Parathyroid adenoma (tissue), 2 donors: ENCODE results near the gene XYLT1.

Source experiments
- H2AFZ ChIP-seq: fragments of 300-600 bp; sonication (generic); one replicate; pipeline ENCODE4 v1.7.0; 2017; ENCODE audit warnings: antibody characterized with exemption, mild to moderate bottlenecking
- H3K27ac ChIP-seq: fragments of 300-600 bp; sonication (generic); one replicate; pipeline ENCODE4 v1.7.0; 2017
- H3K27me3 ChIP-seq: fragments of 300-600 bp; sonication (generic); one replicate; pipeline ENCODE4 v1.7.0; 2017; ENCODE audit warnings: low read length; ENCODE audit not compliant: control insufficient read depth, insufficient read depth
- H3K36me3 ChIP-seq: fragments of 300-600 bp; sonication (generic); one replicate; pipeline ENCODE4 v1.7.0; 2017; ENCODE audit warnings: low read length; ENCODE audit not compliant: control insufficient read depth, insufficient read depth
- H3K4me1 ChIP-seq: fragments of 300-600 bp; sonication (generic); one replicate; pipeline ENCODE4 v1.7.0; 2017; ENCODE audit warnings: control low read depth
- H3K4me2 ChIP-seq: fragments of 300-600 bp; sonication (generic); one replicate; pipeline ENCODE4 v1.7.0; 2017; ENCODE audit warnings: low read length
- H3K4me3 ChIP-seq: fragments of 300-600 bp; sonication (generic); one replicate; pipeline ENCODE4 v1.7.0; 2017; ENCODE audit warnings: low read depth, low read length
- H3K79me2 ChIP-seq: fragments of 300-600 bp; sonication (generic); one replicate; pipeline ENCODE4 v1.7.0; 2017; ENCODE audit warnings: control low read depth
- H3K9ac ChIP-seq: fragments of 300-600 bp; sonication (generic); one replicate; pipeline ENCODE4 v1.7.0; 2017; ENCODE audit warnings: mild to moderate bottlenecking
- H3K9me3 ChIP-seq: fragments of 300-600 bp; sonication (generic); one replicate; pipeline ENCODE4 v1.7.0; 2017; ENCODE audit warnings: low read length; ENCODE audit not compliant: control insufficient read depth
- CTCF ChIP-seq: fragments of 300-600 bp; sonication (generic); IDR thresholded peaks from one replicate; pipeline ENCODE4 v1.7.0; 2017; ENCODE audit warnings: antibody characterized with exemption, mild to moderate bottlenecking
- donor health status: primary hyperparathyroidism.

The XYLT1 gene

GRCh38 chr16:17470908-17471718 is at the start of gene XYLT1:
XYLT1 (minus strand) TSS chr16:17470960; CDS start chr16:17470796, 164 bp downstream.
- Histone ChIP-seq H2AFZ (peak within 1 kb of the TSS; percentile 76), H3K27me3 (no peaks in the 10 kb centered on the region), H3K79me2 (no peaks in the 10 kb centered on the region), H3K4me1 (no peaks in the 10 kb centered on the region), H3K4me3 (peak within 1 kb of the TSS; percentile 56), H3K4me2 (peak within 1 kb of the TSS; percentile 89), H3K9ac (no peak within 1 kb of the TSS), H3K9me3 (no peaks in the 10 kb centered on the region), H3K27ac (no peak within 1 kb of the TSS), H3K36me3 (no peaks in the 10 kb centered on the region)
- no peak for TF ChIP-seq CTCF

GRCh38 chr16:17520111-17520510 is 49.4 kb upstream of the XYLT1 start:
- Histone ChIP-seq H3K4me1 (no peaks in the 10 kb centered on the region), H3K4me2 (no peak overlapping the region), H3K9ac (no peak overlapping the region), H3K36me3 (no peaks in the 10 kb centered on the region), H3K27me3 (no peaks in the 10 kb centered on the region), H3K4me3 (no peak overlapping the region), H3K79me2 (no peaks in the 10 kb centered on the region), H2AFZ (no peak overlapping the region), H3K9me3 (no peaks in the 10 kb centered on the region), H3K27ac (no peak overlapping the region)
- TF ChIP-seq CTCF: no peak

GRCh38 chr16:17519101-17519955 is 48.6 kb upstream of the XYLT1 start:
- H3K36me3 ChIP-seq: no peaks in the 10 kb centered on the region
- H2AFZ ChIP-seq: no peak overlapping the region
- no peaks in the 10 kb centered on the region for H3K4me1 ChIP-seq
- no peaks in the 10 kb centered on the region for H3K79me2 ChIP-seq
- no peak overlapping the region for H3K9ac ChIP-seq
- TF ChIP-seq CTCF: no peak
- H3K4me3 ChIP-seq: no peak overlapping the region
- H3K27me3 ChIP-seq: no peaks in the 10 kb centered on the region
- no peak overlapping the region for H3K27ac ChIP-seq
- no peak overlapping the region for H3K4me2 ChIP-seq
- H3K9me3 ChIP-seq: no peaks in the 10 kb centered on the region

GRCh38 chr16:17518441-17518840 is 47.7 kb upstream of the XYLT1 start:
- TF ChIP-seq CTCF: no peak
- Histone ChIP-seq H3K36me3 (no peaks in the 10 kb centered on the region), H3K27me3 (no peaks in the 10 kb centered on the region), H3K4me2 (no peak overlapping the region), H3K4me3 (no peak overlapping the region), H2AFZ (no peak overlapping the region), H3K9ac (no peak overlapping the region), H3K9me3 (no peaks in the 10 kb centered on the region), H3K27ac (no peak overlapping the region), H3K79me2 (no peaks in the 10 kb centered on the region), H3K4me1 (no peaks in the 10 kb centered on the region)
